IPS-NIHi7 (cell line): Measurements from ENCODE around the gene EVA1A.
"Not testable (repeated sequence)": the region's sequence is repeated elsewhere in the genome, so short reads cannot be mapped to it uniquely, and the experiment has no call there.

Source experiments
- DNase-seq: peaks from one replicate; pipeline ENCODE4 v3.0.0; 2012; ENCODE audit warnings: mixed read lengths; ENCODE audit errors: extremely low spot score

EVA1A gene

GRCh38 chr2:75517547-75518230 is 43.0 kb downstream of the EVA1A start:
- no peak for DNase-seq

- DNase-seq: no peak
Measured at GRCh38 chr2:75516378-75517360, 44.1 kb downstream of the EVA1A start.

GRCh38 chr2:75515584-75516368 is 45.0 kb downstream of the EVA1A start:
- DNase-seq: no peak

- no peak for DNase-seq
Measured at GRCh38 chr2:75513616-75514170, 47.0 kb downstream of the EVA1A start.

GRCh38 chr2:75512455-75513212 is 48.1 kb downstream of the EVA1A start:
- no peak for DNase-seq

- no peak for DNase-seq
Measured at GRCh38 chr2:75506101-75506697, 54.5 kb downstream of the EVA1A start.

GRCh38 chr2:75505012-75505411 is 55.7 kb downstream of the EVA1A start:
- no peak for DNase-seq

- DNase-seq: no peak
Measured at GRCh38 chr2:75503048-75503607, 57.6 kb downstream of the EVA1A start.

- DNase-seq: no peak
Measured at GRCh38 chr2:75500633-75501032, 60.1 kb downstream of the EVA1A start.

GRCh38 chr2:75499534-75499933 is 61.2 kb downstream of the EVA1A start:
- DNase-seq: no peak

GRCh38 chr2:75498907-75499306 is 61.8 kb downstream of the EVA1A start:
- no peak for DNase-seq

GRCh38 chr2:75497256-75497655 is 63.5 kb downstream of the EVA1A start:
- DNase-seq: no peak

GRCh38 chr2:75495862-75496261 is 64.9 kb downstream of the EVA1A start:
- no peak for DNase-seq

- DNase-seq: no peak
Measured at GRCh38 chr2:75494137-75494769, 66.5 kb downstream of the EVA1A start.

- DNase-seq: no peak
Measured at GRCh38 chr2:75493230-75493629, 67.5 kb downstream of the EVA1A start.

- DNase-seq: no peak
Measured at GRCh38 chr2:75491129-75491753, 69.5 kb downstream of the EVA1A start.

GRCh38 chr2:75489721-75490120 is 71.0 kb downstream of the EVA1A start:
- DNase-seq: no peak

GRCh38 chr2:75488157-75488556 is 72.6 kb downstream of the EVA1A start:
- no peak for DNase-seq

- DNase-seq: not testable (repeated sequence)
Measured at GRCh38 chr2:75486735-75487134, 74.0 kb downstream of the EVA1A start.
